Activated T-cell treated with anti-CD3 and anti-CD28 coated beads for 24 hours (primary cell): ENCODE results near the gene SLC25A52.
"Not testable (repeated sequence)": the region's sequence is repeated elsewhere in the genome, so short reads cannot be mapped to it uniquely, and the experiment has no call there.

Experiments
- DNase-seq: peaks from one replicate; pipeline ENCODE4 v3.0.0-alpha.2; 2020; ENCODE audit warnings: low read depth

Gene SLC25A52

DNA sequence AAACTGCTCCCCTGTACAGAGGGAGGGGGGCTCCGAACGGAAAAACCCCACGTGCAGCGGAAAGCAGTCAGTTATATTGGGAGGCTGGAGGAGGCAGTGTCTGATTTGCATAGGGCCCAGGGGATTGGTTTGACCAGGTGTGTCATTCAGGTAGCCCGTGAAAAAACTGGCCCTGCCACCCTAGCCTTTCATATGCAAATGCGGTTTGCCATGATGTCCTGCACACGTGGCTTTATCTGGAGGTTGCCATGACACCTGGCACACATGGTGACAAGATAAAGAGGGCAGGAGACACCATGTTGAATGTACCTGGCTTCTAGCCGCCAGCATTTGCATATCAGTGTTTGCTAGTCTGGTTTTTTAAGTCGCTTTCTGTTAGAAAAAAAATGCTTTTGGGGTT, 20.5 kb downstream of the SLC25A52 start:
- no peak for DNase-seq

DNA sequence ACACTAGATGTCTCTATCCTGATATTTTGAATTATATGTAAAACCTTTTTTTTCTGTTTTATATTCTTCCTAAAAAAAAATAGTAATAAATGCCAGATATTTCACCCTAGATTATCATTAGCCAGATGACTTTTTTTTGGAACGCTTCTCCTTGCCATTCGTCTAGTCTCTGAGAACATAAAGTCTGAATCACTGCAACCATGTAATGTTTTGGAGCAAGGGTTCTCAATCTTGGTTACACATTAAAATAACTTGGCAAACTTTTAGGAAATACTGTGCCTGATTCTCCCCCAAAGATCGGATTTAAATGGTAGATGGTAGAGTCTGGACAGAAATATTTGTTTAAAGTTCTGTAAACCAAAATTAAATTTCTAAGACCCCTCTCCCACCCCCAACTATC, 21.0 kb downstream of the SLC25A52 start:
- no peak for DNase-seq

DNA sequence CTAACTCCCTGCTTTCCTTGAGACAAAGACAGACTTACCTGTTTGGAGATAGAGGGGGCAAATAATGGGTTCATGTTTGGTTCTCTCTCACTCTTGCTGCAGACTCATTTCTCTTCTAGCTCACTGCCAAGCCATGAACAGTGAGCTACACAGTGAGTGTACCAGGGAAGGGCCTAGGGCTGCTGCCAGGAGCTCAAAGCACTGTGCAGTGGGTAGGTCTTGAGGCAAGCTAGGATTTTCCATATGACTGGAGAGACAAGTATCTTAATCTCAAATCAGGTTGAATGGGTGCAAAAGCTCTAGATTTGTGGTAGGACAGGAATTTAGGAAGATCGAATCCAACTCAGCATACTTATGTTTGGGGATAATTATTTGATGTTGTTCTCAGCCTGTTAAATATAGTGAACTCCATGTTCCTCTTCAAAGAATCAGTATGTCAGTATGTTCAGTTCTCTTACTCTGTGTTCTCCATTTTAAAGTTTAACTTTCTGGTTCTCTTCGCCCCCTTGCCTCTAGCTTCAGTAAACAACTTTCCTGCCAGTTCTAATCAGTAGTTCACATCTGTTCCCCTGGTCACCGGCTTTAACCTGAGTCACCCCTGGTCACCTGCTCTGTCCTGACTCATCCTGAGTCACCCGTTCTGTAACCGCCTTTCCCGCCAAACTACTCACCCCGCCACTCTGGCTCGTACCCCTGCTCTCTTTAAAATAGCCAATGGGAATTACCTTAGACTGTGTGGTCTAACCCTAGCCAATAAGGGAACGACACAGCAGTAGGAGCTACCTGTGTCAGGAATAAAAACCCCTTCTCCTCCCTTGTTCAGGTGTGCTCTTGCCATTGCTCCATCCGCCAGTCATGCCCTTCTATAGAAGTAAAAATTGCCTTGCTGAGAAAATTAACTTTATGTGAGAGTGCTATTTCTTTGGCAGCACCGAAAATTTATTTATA, 21.9 kb downstream of the SLC25A52 start:
- DNase-seq, result no peak

DNA sequence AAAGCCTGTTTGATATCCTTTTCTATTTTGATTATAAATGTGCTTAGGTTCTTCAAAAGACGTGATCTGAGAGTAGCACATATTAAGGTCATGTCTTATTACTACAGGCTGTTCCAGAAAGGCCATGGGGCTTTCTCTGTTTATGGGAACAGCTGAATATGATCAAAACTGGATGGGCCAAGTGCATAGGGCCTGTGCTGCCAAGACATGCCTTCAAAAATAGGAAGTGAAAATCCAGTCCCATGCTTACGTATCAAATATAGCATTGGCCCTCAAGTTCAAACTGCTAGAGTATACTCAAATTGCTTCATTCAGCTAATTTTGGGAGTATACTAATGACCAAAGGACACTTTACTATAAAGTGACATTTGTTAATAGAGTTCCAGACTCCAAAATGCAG, 24.1 kb downstream of the SLC25A52 start:
- no peak for DNase-seq

DNA sequence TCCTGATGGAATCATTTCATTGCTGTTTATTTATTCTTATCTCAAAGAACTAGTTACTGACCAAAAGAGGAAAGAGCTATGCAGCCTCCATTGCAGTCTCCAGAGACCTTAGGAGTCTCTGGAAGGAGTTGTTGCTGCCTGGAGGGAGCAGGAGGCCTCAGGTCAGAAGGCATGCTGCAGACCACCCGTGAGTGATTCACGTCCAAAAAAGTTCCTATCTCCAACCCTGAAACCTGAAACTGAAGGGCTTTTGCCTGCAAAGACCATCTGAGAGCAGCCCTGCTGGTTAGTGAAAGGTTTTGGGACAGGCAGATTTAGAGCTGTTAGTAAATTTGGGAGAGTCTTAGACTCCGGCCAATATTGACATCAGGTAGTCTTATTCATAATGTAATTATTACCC, 29.1 kb downstream of the SLC25A52 start:
- no peak for DNase-seq

DNA sequence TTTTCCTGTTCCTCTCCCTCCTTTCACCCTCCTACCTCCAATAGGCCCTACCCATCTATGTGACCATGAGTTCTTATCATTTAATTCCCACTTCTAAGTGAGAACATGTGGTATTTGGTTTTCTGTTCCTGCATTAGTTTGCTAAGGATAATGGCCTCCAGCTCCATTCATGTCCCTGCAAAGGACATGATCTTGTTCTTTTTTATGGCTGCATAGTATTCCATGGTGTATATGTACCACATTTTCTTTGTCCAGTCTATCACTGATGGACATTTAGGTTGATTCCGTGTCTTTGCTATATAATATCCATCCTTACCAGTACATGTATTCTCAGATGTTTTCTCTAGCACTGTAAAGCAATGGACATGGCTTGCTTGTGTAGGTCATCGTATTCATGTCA, 31.5 kb downstream of the SLC25A52 start:
- not testable (repeated sequence) for DNase-seq

DNA sequence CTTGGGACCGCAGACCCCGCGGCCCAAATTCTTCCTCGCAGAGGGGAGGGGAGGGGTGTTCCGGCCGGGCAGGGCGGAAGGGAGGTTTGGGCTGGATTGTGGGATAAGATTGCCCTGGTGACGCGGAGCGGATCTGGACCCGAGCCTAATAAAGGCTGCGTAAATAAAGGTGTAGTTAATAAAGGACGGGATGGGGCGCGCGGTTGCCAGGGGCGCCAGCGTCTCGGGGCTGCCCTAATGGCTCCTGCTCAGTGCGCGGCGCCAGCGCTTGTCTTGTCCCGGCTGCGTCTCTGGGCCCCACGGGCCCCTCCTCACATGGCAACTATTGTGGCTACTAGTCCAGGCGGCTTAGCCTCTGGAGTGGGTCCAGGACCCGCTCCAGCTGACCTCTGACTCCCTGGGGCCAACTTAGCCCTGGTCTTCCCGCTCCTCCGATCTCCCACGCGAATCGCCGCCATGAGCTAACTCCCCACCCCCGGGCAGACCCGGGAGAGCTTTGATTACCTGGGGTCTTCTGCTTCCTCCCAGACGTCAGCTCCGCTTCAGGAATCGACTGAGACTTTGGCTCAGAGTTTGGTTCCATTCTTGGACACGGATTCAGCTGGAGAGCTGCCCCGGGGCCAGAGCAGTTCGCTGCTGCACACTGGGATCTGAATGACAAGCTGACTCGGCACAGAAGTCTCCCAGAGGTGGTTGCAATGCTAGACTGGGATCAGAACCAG, 36.5 kb downstream of the SLC25A52 start:
- DNase-seq, result no peak

DNA sequence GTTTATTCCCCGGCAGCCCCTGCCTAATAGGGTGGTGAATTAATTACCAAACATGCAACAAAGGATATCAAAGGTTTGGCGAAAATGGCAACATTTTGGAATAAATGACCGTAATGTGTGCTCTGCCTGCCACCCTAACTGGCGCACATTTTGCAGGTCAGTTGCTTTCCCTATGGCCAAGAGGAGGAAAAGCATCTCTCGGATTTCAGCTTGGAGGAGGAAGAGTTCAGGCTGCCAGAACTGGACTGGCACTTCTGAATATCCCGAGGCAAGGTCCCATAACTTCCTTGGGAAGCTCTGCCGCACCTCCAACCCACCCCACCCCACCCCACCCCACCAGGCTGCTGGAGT, 37.1 kb downstream of the SLC25A52 start:
- no peak for DNase-seq

DNA sequence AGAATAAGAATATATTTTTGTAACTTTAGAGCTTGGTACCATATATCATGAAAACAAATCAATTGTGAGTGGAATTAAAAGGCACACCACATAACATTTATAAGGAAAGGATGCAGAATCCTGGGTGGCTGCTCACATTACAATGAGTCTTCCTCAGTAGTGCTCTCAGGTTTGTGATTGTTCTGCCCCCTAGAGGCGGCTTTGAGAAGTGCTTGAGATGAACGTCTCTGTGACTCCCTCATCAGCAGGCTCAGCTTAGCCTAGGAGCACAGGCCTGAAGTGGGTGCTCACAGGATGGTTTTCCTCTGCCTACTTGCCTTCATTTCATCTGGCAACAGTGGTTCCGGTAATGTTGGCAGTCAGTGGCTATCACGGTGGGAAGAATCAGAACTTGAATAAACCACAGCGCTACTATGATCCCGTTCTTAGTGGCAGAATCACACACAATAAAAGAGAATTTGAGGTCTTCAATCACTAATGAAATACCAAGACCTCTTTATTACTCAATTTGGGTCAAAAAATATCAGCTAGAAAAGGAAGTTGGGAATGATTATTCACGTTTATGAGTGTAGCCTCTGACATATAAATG, 38.2 kb downstream of the SLC25A52 start:
- DNase-seq, result peak; percentile 69

DNA sequence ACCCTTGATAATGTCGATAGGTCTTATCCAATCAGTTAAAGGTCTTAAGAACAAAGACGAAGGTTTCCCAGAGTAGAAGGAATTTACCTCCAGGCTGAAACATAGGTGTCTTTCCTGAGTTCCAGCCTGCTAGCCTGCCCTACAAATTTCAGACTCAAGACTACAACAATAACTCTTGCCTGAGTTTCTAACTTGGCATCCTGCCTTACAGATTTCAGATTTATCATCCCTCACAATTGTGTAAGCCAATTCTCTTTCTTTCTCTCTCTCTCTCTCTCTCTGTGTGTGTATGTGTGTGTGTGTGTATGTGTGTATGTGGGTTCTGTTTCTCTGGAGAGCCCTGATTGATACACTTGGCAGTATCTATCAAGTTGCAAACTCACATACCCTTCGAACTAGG, 39.1 kb downstream of the SLC25A52 start:
- DNase-seq, result no peak

DNA sequence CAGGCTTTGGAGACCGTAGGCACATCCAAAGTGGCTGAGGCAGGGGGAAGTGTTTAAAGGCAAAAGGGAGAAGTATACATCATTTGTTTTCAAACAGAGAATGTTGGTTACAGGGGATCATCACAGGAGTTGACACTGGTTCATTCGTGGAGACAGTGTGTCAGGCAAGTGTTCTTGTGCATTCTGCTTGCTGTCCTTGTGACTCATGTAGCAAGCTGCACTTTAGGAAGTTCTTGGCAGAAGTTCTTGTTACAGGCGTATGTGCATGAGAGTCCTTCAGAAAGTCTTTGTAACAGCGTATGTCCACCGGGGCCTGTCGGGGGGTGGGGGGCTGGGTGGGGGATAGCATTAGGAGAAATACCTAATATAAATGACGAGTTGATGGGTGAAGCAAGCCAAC, 39.8 kb downstream of the SLC25A52 start:
- DNase-seq, result no peak

DNA sequence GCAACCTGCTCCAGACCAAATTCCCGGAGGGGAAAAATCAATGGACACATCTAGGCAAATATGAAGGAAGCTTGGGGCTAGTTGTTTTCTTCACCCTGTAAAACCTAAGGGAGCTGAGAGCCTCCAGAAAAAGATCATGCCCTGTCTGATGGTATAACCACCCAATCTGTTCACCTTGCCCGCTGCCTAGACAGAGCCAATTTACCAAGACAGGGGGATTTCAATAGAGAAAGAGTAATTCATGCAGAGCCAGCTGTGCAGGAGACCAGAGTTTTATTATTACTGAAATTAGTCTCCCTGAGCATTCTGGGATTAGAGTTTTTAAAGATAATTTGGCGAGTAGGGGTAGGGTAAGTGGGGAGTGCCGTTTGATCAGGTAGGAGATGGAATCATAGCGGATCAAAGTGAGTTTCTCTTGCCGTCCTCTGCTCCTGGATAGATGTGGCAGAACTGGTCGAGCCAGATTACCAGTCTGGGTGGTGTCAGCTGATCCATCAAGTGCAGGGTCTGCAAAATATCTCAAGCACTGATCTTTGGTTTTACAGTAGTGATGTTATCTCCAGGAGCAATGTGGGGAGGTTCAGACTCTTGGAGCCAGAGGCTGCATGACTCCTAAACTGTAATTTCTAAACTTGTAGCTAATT, 41.2 kb downstream of the SLC25A52 start:
- no peak for DNase-seq

DNA sequence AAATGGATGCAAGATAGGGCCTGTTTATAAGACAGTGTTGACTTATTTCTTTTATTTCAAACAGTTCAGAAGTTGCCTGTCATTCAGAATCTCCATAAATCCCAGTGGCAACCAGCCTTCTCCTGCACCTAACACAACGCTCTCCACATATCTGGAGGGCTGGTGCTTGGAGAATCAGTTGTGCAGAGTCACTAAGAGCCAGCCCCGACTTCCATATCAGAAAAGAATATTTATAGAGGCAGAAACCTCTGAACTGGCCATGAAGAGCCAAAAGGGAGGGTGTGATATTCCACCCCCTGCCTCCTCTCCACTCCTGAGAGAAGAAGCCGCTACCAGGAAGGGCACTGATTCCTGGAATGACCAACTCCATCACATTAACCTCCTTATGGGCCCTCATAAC, 42.3 kb downstream of the SLC25A52 start:
- no peak for DNase-seq

DNA sequence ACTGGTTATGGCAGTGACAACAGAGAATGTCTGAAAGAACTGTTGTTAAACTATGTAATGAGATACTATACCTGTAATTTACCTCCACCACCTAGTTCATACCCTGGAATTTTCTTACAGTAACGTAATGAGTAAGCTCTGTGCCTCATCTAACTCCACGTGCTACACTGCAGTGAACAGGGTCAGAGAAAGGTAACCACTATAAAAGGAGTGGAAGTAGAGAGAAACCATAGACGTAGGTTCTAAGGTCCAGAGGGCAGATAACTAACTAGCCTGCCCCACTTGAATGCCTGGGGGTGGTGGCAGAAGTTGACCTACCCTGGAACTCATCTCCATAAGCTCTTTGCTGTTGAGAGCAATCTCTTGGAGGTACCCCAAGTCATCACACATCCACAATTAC, 44.3 kb downstream of the SLC25A52 start:
- DNase-seq, result no peak

DNA sequence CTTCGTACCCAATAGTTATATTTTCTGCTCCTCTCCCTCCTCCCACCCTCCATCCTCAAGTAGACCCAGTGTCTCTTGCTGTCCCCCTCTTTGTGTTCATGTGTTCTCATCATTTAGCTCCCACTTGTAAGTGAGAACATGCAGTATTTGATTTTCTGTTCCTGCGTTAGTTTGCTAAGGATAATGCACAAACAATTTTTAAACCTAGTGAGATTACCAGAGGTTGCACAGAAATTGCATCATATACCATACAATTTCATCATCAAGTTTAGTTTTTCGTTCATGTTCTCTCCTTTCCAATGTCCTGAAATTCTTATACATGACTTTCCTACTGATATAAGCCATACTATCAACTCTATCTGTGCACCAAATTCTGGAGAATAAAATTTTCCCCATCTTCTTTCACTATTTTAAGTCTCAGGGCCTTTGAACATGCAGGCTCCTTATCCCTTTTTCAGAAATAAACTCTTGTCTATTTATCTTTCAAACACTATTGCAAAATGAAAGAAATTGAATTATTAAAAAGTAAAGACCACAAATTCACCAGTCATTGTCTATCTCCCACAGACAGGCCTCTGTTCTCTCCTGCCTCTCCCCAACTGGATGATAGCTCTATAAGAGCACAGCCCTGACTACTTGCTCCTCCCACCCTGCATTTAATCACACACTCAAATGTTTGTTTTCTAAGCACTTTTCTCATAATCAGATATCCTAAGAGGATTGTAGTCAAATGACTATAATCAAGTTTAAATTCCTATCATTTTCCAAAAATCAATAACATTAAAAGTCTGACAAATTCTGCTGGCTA, 49.1 kb downstream of the SLC25A52 start:
- no peak for DNase-seq

DNA sequence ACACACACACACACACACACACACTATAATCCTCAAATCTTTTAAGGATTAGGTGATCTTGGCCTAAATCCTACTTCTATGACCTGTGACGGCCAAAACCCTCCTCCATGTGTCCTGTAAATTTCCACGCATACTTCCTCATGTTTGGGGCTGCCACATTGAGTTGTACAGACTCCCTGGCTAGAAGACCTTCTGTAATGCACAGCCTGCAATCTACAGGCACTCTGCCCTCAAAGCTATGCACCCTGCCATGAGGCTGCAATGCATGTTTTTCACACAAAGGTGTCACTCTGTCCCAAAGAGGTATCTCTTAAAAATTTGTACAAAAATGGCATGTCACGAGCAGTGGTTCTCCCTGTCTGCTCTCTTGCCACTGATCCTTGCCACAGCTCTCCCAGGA, 49.9 kb downstream of the SLC25A52 start:
- no peak for DNase-seq
